ENCODE measurements around the gene ATP6V0E1.

GRCh38 chr5:172949426-172949825 lies 34.1 kb upstream of the ATP6V0E1 start:
- TF ChIP-seq CTCF (IDR thresholded peaks at IDR 0.05; ENCODE audit: extremely low read depth in 1 of 2, insufficient read depth in 1 of 2, low read depth in 1 of 2, low read length in 2 of 2) (no peak), MYC (IDR thresholded peaks at IDR 0.05; ENCODE audit: low read depth, low read length) (no peak), JUN (IDR thresholded peaks at IDR 0.05; ENCODE audit: borderline replicate concordance, insufficient read depth, insufficient read length, low read depth) (no peak), POLR2A (IDR thresholded peaks at IDR 0.05; ENCODE audit: low read depth, low read length) (no peak), MAX (IDR thresholded peaks at IDR 0.05; ENCODE audit: insufficient read depth, insufficient read length) (no peak), GATA2 (IDR thresholded peaks at IDR 0.05; ENCODE audit: insufficient read depth, insufficient read length, low read depth, low read length) (no peak)

Measured in endothelial cell of umbilical vein (primary cell).